ENCODE measurements around the gene TMEM53.

The TMEM53 gene

DNA sequence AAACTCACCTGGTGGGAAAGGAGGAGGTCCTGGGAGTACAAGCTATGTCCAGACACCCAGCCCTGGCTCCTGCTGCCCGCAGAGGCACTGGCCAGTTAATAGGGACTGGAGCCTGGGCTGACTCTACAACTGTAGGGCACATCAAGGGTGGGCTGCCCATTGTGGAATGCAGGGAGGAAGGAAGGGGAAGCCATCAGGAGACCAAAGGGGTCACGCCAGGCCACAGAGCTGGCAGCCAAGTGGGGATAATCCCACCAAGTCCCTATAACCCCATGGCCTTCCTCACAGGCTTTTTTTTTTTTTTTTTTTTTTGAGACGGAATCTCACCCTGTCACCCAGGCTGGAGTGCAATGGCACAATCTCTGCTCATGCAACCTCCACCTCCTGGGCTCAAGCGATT is 14.7 kb downstream of the TMEM53 start:
- Histone ChIP-seq H3K36me3 (ENCODE audit: insufficient read depth, low read length) (no peaks in the 10 kb centered on the region), H3K4me1 (ENCODE audit: insufficient read depth, low read length) (no peaks in the 10 kb centered on the region), H3K27me3 (ENCODE audit: insufficient read depth, low read length, poor library complexity) (no peaks in the 10 kb centered on the region), H2AFZ (ENCODE audit: low read depth, low read length) (no peak overlapping the region), H3K9ac (ENCODE audit: low read depth, low read length) (no peak overlapping the region), H3K4me3 (ENCODE audit: low read depth in 1 of 2, low read length in 2 of 2) (no peak overlapping the region), H4K20me1 (ENCODE audit: insufficient read depth, low read length) (no peaks in the 10 kb centered on the region), H3K9me3 (ENCODE audit: insufficient read depth, low read length, severe bottlenecking) (no peaks in the 10 kb centered on the region), H3K79me2 (ENCODE audit: insufficient read depth, low read length) (no peaks in the 10 kb centered on the region), H3K4me2 (ENCODE audit: insufficient read depth, low read length) (no peak overlapping the region), H3K27ac (ENCODE audit: low read length) (no peak overlapping the region)
- no peak for TF ChIP-seq EZH2 (IDR thresholded peaks at IDR 0.05; ENCODE audit: borderline replicate concordance, low read depth, low read length, severe bottlenecking)
- TF ChIP-seq, protein P1, sequence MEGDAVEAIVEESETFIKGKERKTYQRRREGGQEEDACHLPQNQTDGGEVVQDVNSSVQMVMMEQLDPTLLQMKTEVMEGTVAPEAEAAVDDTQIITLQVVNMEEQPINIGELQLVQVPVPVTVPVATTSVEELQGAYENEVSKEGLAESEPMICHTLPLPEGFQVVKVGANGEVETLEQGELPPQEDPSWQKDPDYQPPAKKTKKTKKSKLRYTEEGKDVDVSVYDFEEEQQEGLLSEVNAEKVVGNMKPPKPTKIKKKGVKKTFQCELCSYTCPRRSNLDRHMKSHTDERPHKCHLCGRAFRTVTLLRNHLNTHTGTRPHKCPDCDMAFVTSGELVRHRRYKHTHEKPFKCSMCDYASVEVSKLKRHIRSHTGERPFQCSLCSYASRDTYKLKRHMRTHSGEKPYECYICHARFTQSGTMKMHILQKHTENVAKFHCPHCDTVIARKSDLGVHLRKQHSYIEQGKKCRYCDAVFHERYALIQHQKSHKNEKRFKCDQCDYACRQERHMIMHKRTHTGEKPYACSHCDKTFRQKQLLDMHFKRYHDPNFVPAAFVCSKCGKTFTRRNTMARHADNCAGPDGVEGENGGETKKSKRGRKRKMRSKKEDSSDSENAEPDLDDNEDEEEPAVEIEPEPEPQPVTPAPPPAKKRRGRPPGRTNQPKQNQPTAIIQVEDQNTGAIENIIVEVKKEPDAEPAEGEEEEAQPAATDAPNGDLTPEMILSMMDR (IDR thresholded peaks at IDR 0.05; ENCODE audit: borderline replicate concordance, extremely low read depth, low read length, poor library complexity, severe bottlenecking): no peak
- no peak for ATAC-seq (ENCODE audit: insufficient read depth, low read depth)
- DNase-seq: no peak

DNA sequence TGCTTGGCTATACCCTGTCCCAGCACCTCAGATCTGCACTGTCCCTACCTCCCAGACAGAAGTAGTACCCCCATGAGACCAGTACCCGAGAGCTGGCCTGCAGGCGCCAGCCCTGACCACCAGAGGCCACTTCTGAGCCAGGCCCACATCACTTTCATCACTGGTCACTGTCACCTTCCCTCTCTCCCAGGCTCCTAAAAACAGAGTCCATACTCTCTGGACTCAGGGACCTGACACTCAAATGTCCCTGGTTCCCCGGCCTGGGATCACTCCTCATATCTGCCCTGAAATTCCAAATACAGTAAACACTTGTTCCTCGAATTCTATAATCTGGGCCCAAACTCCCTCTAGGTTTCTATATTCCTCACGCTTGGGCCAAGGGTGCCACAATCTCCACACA is 18.7 kb downstream of the TMEM53 start:
- no peak overlapping the region for H3K4me3 ChIP-seq (ENCODE audit: low read depth in 1 of 2, low read length in 2 of 2)
- H3K79me2 ChIP-seq (ENCODE audit: insufficient read depth, low read length): no peaks in the 10 kb centered on the region
- TF ChIP-seq, protein P1 (IDR thresholded peaks at IDR 0.05; ENCODE audit: borderline replicate concordance, extremely low read depth, low read length, poor library complexity, severe bottlenecking): peak; percentile 65
- no peak for TF ChIP-seq EZH2 (IDR thresholded peaks at IDR 0.05; ENCODE audit: borderline replicate concordance, low read depth, low read length, severe bottlenecking)
- peaks cover 10% of the 10 kb centered on the region; the same call in 1 of the 2 replicates for H4K20me1 ChIP-seq (ENCODE audit: insufficient read depth, low read length)
- H3K4me2 ChIP-seq (ENCODE audit: insufficient read depth, low read length): no peak overlapping the region
- peak; percentile 42; the same call in 1 of the 3 replicates for ATAC-seq (ENCODE audit: insufficient read depth, low read depth)
- peaks cover 7% of the 10 kb centered on the region for H3K36me3 ChIP-seq (ENCODE audit: insufficient read depth, low read length)
- no peak overlapping the region for H3K9ac ChIP-seq (ENCODE audit: low read depth, low read length)
- no peak overlapping the region for H3K27ac ChIP-seq (ENCODE audit: low read length)
- no peaks in the 10 kb centered on the region for H3K9me3 ChIP-seq (ENCODE audit: insufficient read depth, low read length, severe bottlenecking)
- no peak overlapping the region for H2AFZ ChIP-seq (ENCODE audit: low read depth, low read length)
- H3K27me3 ChIP-seq (ENCODE audit: insufficient read depth, low read length, poor library complexity): no peaks in the 10 kb centered on the region
- DNase-seq: peak; percentile 17
- H3K4me1 ChIP-seq (ENCODE audit: insufficient read depth, low read length): no peaks in the 10 kb centered on the region

DNA sequence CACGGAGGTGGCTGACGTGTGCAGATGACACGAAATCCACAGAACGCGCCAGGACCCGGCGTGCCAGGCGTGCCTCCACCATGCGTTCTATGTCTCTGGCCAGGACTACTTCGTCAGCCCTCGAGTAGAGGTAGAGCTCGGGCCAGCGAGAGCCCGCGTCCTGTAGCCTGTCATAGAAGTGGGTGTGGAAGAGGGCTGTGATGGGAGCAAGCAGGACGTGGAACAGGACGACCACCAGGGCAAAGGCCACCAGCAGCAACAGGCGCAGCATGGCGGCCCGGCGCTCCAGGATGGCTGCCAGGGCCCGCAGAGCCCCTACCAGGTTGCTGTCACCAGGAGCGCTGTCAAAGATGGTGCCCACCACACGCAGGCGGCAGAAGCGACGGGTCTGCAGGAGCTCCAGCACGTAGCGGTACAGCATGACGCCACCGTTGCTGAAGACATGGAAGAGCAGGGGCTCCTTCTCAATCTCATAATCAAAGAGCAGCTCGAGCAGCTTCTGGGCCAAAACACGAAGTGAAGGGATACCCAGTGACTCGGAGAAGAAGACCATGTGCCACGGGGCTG is 19.6 kb downstream of the TMEM53 start:
- ATAC-seq (ENCODE audit: insufficient read depth, low read depth): no peak
- H3K9ac ChIP-seq (ENCODE audit: low read depth, low read length): no peak overlapping the region
- DNase-seq: no peak
- H3K4me1 ChIP-seq (ENCODE audit: insufficient read depth, low read length): no peaks in the 10 kb centered on the region
- peaks cover 12% of the 10 kb centered on the region; the same call in 1 of the 2 replicates for H4K20me1 ChIP-seq (ENCODE audit: insufficient read depth, low read length)
- H3K27me3 ChIP-seq (ENCODE audit: insufficient read depth, low read length, poor library complexity): no peaks in the 10 kb centered on the region
- no peak overlapping the region for H3K4me3 ChIP-seq (ENCODE audit: low read depth in 1 of 2, low read length in 2 of 2)
- no peak overlapping the region for H3K4me2 ChIP-seq (ENCODE audit: insufficient read depth, low read length)
- H3K79me2 ChIP-seq (ENCODE audit: insufficient read depth, low read length): no peaks in the 10 kb centered on the region
- no peak for TF ChIP-seq EZH2 (IDR thresholded peaks at IDR 0.05; ENCODE audit: borderline replicate concordance, low read depth, low read length, severe bottlenecking)
- TF ChIP-seq, protein P1 (IDR thresholded peaks at IDR 0.05; ENCODE audit: borderline replicate concordance, extremely low read depth, low read length, poor library complexity, severe bottlenecking): no peak
- H3K9me3 ChIP-seq (ENCODE audit: insufficient read depth, low read length, severe bottlenecking): no peaks in the 10 kb centered on the region
- H2AFZ ChIP-seq (ENCODE audit: low read depth, low read length): no peak overlapping the region
- peaks cover 15% of the 10 kb centered on the region for H3K36me3 ChIP-seq (ENCODE audit: insufficient read depth, low read length)
- no peak overlapping the region for H3K27ac ChIP-seq (ENCODE audit: low read length)

Measured in DND-41 (cell line).